RWPE2 (cell line): ENCODE measurements around the gene FAM124A.

Experiments used
- ATAC-seq: fragments of 200-7000 bp; cut with Tn5 transposase; 3 replicates; pipeline ENCODE4 v1.9.1; 2021; ENCODE audit warnings: low read depth
- DNase-seq: peaks from one replicate; pipeline ENCODE4 v3.0.0-alpha.2; 2020; ENCODE audit warnings: low spot score
- H3K27ac ChIP-seq: fragments of 450-650 bp; 2 replicates; pipeline ENCODE4 v1.5.1; 2017; ENCODE audit warnings: mild to moderate bottlenecking; ENCODE audit not compliant: poor library complexity, severe bottlenecking
- H3K27me3 ChIP-seq: fragments of 250-450 bp; sonication (Bioruptor Pico); 2 replicates; pipeline ENCODE4 v1.5.1; 2021; ENCODE audit warnings: mild to moderate bottlenecking, moderate library complexity; ENCODE audit not compliant: insufficient read depth, poor library complexity, severe bottlenecking
- H3K36me3 ChIP-seq: fragments of 250-450 bp; sonication (Bioruptor Pico); 2 replicates; pipeline ENCODE4 v1.5.1; 2020; ENCODE audit warnings: low read depth, mild to moderate bottlenecking, moderate library complexity
- H3K4me1 ChIP-seq: fragments of 250-450 bp; sonication (Bioruptor Pico); 2 replicates; pipeline ENCODE4 v1.5.1; 2021; ENCODE audit warnings: mild to moderate bottlenecking, moderate library complexity; ENCODE audit not compliant: insufficient read depth, poor library complexity, severe bottlenecking
- H3K4me3 ChIP-seq: fragments of 250-450 bp; sonication (Bioruptor Pico); 2 replicates; pipeline ENCODE4 v1.5.1; 2021; ENCODE audit warnings: mild to moderate bottlenecking, moderate library complexity; ENCODE audit not compliant: severe bottlenecking
- H3K9me3 ChIP-seq: fragments of 250-450 bp; sonication (Bioruptor Pico); 2 replicates; pipeline ENCODE4 v1.5.1; 2021; ENCODE audit warnings: mild to moderate bottlenecking, moderate library complexity; ENCODE audit not compliant: severe bottlenecking
- TF ChIP-seq, protein P1 (sequence below): fragments of 450-650 bp; IDR thresholded peaks from one replicate; pipeline ENCODE4 v1.5.1; 2017; ENCODE audit warnings: mild to moderate bottlenecking, moderate library complexity; ENCODE audit not compliant: poor library complexity, severe bottlenecking

FAM124A gene

DNA sequence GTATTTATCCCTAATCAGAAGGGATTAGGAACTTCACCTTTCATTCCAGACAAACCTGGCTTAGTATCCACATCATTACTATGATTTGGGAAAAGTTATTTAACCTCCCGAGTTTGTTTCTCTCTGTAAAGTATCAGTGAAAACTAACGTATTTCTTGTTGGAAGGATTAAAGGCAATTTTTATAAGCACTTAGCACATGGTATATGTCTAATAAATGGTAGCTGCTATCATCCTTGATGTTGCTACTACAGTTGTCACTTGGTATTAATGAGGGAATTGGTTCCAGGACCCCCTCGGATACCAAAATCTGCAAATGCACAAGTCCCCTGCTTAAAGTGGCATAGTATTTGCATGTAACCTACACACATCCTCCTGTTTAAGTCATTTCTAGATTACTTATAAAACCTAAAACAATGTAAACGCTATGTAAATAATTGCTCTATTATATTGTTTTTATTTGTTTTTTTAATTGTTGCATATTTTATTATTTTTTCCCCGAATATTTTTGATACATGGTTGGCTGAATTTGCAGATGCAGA lies 42.7 kb upstream of the FAM124A start:
- no peaks in the 10 kb centered on the region for H3K9me3 ChIP-seq
- ATAC-seq (no peak), DNase-seq (no peak)
- no peaks in the 10 kb centered on the region for H3K4me1 ChIP-seq
- H3K27ac ChIP-seq = no peak overlapping the region
- peaks cover 43% of the 10 kb centered on the region for H3K27me3 ChIP-seq
- TF ChIP-seq, protein P1, sequence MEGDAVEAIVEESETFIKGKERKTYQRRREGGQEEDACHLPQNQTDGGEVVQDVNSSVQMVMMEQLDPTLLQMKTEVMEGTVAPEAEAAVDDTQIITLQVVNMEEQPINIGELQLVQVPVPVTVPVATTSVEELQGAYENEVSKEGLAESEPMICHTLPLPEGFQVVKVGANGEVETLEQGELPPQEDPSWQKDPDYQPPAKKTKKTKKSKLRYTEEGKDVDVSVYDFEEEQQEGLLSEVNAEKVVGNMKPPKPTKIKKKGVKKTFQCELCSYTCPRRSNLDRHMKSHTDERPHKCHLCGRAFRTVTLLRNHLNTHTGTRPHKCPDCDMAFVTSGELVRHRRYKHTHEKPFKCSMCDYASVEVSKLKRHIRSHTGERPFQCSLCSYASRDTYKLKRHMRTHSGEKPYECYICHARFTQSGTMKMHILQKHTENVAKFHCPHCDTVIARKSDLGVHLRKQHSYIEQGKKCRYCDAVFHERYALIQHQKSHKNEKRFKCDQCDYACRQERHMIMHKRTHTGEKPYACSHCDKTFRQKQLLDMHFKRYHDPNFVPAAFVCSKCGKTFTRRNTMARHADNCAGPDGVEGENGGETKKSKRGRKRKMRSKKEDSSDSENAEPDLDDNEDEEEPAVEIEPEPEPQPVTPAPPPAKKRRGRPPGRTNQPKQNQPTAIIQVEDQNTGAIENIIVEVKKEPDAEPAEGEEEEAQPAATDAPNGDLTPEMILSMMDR = no peak
- H3K36me3 ChIP-seq = no peaks in the 10 kb centered on the region
- H3K4me3 ChIP-seq = no peak overlapping the region

DNA sequence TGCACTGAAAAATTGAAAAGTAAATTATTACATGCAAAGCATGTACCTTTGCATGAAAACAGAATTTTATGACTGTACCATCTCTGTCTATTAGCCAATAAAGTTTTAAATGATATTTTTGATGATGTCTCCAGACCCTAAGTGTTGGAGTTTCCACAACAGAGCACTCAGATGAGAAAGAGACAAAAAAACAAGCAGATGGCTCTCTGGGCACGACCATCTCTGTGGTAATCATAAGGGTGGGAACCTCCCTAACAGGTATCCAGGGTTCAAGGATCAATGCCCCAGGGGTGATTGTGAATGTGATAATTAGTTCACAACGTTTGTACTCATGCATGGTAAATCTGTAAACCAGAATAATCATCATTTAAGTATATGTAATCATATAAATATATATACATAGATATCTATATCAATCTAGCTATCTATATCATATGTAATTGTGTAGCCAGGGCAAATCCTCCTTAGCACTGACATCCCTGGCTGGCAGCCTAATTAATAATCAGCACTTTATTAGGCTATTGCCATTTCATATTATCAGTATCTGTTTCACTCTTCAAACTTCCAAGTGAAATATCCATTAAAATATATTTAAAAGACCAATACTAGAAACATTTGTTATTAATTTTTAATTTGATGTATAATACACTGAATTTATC lies 41.2 kb upstream of the FAM124A start:
- no peaks in the 10 kb centered on the region for H3K36me3 ChIP-seq

DNA sequence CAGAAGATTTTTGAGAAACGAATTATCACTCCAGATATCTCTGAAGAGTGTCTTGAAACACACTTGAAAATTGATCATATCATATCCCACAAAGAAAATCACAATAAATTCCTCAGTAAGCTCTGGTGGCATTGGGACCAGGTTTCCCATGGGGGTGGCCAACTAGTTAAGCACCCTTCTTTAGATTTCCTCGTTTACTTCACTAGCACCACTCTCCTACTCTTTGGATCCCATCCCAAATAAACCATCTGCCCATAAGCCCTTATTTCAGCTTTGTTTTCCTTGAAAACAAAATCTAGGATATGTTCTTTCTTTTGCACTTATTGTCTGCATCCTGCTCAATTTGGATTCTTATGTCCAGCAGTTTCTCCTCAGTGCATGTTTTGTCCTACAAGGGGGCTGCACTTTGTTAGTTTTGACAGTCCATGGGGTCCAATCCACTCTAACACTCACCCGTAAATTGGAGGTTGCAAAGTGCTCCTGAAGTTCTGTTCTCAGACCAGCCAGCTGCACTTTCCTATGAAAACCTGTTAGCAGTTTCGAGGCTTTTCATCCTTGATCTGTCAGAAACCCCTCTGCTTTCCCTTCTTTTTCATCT lies 40.3 kb upstream of the FAM124A start:
- Histone ChIP-seq H3K36me3 (no peaks in the 10 kb centered on the region), H3K9me3 (no peaks in the 10 kb centered on the region), H3K27ac (no peak overlapping the region), H3K27me3 (peaks cover 57% of the 10 kb centered on the region), H3K4me1 (no peaks in the 10 kb centered on the region), H3K4me3 (no peak overlapping the region)
- ATAC-seq = no peak
- DNase-seq = no peak
- TF ChIP-seq, protein P1 = no peak

More for the DNA sequence above, 41.2 kb upstream of the FAM124A start:
- no peak for ATAC-seq
- no peaks in the 10 kb centered on the region for H3K4me1 ChIP-seq
- no peak overlapping the region for H3K27ac ChIP-seq
- H3K4me3 ChIP-seq = no peak overlapping the region
- no peaks in the 10 kb centered on the region for H3K9me3 ChIP-seq
- no peak for DNase-seq
- TF ChIP-seq, protein P1 = no peak
- H3K27me3 ChIP-seq = peaks cover 54% of the 10 kb centered on the region

DNA sequence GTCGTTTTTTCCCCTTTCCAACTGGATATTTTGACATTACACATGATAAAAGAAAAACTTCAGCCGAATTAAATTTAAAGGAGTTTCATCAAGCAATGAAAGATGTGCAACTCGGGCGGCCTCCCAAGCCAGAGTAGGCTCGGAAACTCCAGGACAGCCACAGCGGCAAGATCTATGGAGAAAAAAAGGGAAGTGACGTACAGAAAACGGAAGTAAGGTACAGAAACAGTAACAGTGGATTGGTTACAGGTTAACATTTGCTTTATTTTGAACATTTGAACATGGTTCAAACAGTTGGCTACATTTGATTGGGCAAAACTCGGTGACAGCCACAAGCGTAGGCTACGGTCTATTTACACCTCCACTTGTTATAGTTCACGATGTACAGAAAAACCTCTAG lies 30.5 kb upstream of the FAM124A start:
- no peak for ATAC-seq
- TF ChIP-seq, protein P1 = no peak
- no peak overlapping the region for H3K4me3 ChIP-seq
- no peaks in the 10 kb centered on the region for H3K4me1 ChIP-seq
- DNase-seq = no peak
- H3K27me3 ChIP-seq = peaks cover 17% of the 10 kb centered on the region
- H3K9me3 ChIP-seq = no peaks in the 10 kb centered on the region
- no peak overlapping the region for H3K27ac ChIP-seq
- H3K36me3 ChIP-seq = no peaks in the 10 kb centered on the region

DNA sequence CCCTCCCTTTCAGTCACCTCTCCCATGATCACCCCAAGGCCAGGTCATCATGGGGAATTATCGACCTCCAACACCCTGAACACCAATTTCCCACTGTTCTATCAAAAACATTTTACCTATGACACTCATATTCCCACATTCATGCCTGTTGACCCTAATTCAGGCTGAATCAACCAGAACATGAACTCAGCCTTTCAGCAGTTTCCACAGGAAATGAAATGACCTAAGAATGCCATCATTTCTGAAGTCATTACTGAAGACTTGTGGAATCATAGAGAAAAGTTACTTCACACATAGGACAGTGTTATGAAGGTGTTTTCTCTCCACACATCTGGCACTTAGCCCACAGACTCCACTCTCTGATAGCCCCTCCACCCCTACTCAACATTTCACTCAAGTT lies 29.9 kb upstream of the FAM124A start:
- H3K36me3 ChIP-seq = no peaks in the 10 kb centered on the region
- H3K4me3 ChIP-seq = no peak overlapping the region
- H3K9me3 ChIP-seq = no peaks in the 10 kb centered on the region
- no peak for ATAC-seq
- no peaks in the 10 kb centered on the region for H3K4me1 ChIP-seq
- H3K27me3 ChIP-seq = peaks cover 14% of the 10 kb centered on the region
- no peak for DNase-seq
- H3K27ac ChIP-seq = no peak overlapping the region
- TF ChIP-seq, protein P1 = no peak
